ENCODE data around the gene LYL1.

Gene LYL1

DNA sequence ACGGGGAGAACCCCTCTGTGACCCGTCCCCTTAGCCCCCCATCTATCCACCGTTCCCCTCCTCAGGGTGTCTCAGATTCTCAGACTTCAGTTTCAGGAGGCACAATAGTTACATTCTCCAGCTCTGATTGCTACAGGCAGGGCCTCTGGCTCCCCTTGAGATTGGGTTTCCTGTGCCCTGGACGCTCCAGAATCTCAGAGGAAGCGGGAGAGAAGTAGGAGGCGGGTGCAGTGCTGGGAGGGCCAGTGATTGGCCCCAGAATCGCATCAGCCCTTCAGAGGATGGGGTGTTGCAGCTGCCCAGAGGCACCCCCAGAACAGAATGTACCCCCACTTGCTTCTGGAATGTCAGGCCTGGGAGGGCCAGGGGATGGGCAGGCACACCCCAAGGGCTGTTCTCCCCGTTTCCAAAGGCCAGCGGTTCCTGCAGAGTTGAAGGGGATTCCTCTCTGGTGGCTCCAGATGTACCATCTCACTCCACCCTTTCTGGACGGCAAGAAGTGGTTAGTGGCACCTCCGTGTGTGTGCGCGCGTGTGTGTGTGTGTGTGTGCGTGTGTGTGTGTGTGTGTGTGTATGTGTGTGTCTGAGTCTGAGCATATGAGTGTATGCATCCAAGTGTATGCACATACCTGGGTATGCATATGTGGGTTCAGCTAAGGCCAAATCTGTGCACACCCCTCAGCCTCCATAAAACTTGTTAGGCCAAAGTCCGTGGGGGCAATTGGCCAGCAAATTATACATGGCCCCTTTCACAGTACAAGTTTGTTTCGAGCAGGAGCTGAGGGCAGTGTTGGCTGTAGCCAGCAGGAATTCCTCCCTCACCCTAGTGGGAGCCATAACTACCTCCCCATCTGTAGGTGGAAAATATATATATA lies 35.5 kb downstream of the LYL1 start:
- Histone ChIP-seq H4K20me1 (peaks cover 0 to 81% (median 17%) of the 10 kb centered on the region in 11 experiments; a peak in 12 of 22 replicates), H3K36me3 (no peaks in the 10 kb centered on the region), H3K4me1 (peaks cover 33 to 100% (median 92%) of the 10 kb centered on the region in 10 experiments), H3K9ac (peak overlapping the region in 5 of 11 experiments; percentile 22 to 57 (median 40); a peak in 8 of 22 replicates), H3K4me2 (peak overlapping the region; percentile 40 to 84 (median 70)), H3K4me3 (no peak overlapping the region), H3K27ac (peak overlapping the region in 7 of 11 experiments; percentile 3 to 53 (median 18); a peak in 7 of 22 replicates), H3K9me3 (replicated peaks in 1 of 11) (no peaks in the 10 kb centered on the region), H3K27me3 (no peaks in the 10 kb centered on the region)
- no peak for TF ChIP-seq Cebpa-rat (IDR thresholded peaks at IDR 0.05)

DNA sequence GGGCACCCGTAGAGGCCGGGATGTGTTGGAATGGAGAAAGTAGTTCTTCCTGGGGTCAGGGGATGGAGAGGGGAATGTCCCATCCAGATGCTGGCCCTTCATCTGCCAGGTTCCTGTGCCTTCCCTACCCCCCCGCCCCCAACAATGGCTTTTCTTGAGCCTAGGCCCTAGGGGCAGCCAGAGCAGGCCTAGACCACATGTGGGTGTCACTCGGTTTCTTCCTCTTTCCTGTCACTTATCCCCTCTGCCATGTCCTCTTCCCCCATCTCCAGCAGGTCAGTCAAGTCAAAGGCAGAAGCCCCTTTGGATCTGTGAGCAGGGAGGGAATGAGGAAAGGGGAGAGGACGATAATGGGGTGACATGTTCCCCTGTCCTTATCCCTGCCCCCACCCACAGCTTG lies 36.4 kb downstream of the LYL1 start:
- peaks cover 38 to 99% (median 91%) of the 10 kb centered on the region in 10 experiments for H3K4me1 ChIP-seq
- TF ChIP-seq Cebpa-rat (IDR thresholded peaks at IDR 0.05), result no peak
- H4K20me1 ChIP-seq, result peaks cover 0 to 81% (median 23%) of the 10 kb centered on the region in 11 experiments; a peak in 12 of 22 replicates

DNA sequence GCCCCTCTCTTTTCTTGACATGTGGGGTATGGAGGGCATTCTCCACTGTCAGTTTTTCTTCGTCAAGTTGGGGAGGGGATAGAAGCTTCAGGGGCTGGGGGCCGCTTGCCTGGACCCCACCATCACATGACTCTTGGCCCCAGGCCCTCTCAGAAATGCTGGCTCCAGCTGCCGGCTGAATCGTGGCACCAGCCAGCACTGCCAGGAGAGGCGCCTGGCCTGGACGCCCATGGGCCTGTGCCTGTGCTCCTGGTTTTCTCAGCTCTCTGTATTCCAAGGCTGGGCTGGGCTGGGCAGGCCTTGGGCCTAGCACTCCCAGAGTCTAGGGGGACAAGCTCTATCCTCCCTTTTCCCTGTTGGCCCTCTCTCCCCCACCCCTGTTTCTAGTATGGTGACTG lies 38.6 kb downstream of the LYL1 start:
- Histone ChIP-seq H3K27me3 (no peaks in the 10 kb centered on the region), H4K20me1 (peaks cover 0 to 80% (median 22%) of the 10 kb centered on the region in 11 experiments; a peak in 13 of 22 replicates), H3K4me1 (peaks cover 42 to 97% (median 88%) of the 10 kb centered on the region in 10 experiments), H3K27ac (no peak overlapping the region), H3K4me2 (peak overlapping the region in 3 of 11 experiments; percentile 7 to 92 (median 83); a peak in 2 of 22 replicates), H3K9me3 (replicated peaks in 1 of 11) (no peaks in the 10 kb centered on the region), H3K36me3 (no peaks in the 10 kb centered on the region), H3K9ac (0 out of 22 replicates have a peak overlapping the region, but pooled peaks of 3 of the 11 experiments have one; percentile 2 to 24 (median 9)), H3K4me3 (no peak overlapping the region)
- no peak for TF ChIP-seq Cebpa-rat (IDR thresholded peaks at IDR 0.05)

More for the DNA sequence above, 36.4 kb downstream of the LYL1 start:
- peak overlapping the region in 5 of 11 experiments; percentile 37 to 57 (median 46); a peak in 10 of 22 replicates for H3K9ac ChIP-seq
- no peaks in the 10 kb centered on the region for H3K9me3 ChIP-seq (replicated peaks in 1 of 11)
- no peaks in the 10 kb centered on the region for H3K36me3 ChIP-seq
- no peak overlapping the region for H3K4me3 ChIP-seq
- no peaks in the 10 kb centered on the region for H3K27me3 ChIP-seq
- peak overlapping the region in 7 of 11 experiments; percentile 29 to 53 (median 46); a peak in 13 of 22 replicates for H3K27ac ChIP-seq
- H3K4me2 ChIP-seq, result peak overlapping the region; percentile 40 to 74 (median 70)

DNA sequence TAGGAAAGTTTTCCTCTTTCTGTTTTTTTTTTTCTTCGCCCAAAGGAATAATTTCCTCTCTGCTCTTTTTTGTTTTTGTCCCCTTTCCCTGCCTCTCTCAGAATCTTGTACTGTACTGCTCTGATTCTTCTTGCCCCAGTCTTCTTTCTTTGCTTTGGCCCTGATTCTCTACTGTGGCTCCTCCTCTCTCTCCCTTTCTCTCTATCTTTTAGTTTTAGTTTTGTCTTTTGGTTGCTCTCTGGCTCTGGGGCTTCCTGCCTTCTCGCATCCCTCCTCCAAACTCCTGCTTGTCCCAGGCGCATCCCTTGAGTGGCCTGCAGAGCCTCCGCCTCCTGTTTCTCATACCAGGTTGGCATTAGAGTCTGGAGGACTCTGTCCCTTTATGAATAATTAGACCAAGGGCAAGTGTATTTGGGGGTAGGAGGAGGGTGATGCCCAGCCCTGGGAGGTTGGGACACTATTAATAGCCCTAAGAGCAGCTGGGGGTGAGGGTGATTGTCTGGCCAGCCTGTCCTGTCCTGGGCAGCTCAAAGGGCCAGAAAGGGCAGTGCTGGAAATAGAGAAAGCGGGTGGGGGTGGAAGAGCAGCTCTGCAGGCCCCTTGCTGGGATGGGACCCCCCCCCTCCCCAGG lies 39.1 kb downstream of the LYL1 start:
- no peak overlapping the region for H3K4me3 ChIP-seq
- H3K4me1 ChIP-seq, result peaks cover 42 to 93% (median 83%) of the 10 kb centered on the region in 10 experiments
- H3K36me3 ChIP-seq, result no peaks in the 10 kb centered on the region
- H3K27ac ChIP-seq, result 0 out of 22 replicates have a peak overlapping the region, but pooled peaks of 1 of the 11 experiments have one; percentile 28
- H3K9me3 ChIP-seq (replicated peaks in 1 of 11), result no peaks in the 10 kb centered on the region
- peaks cover 0 to 80% (median 27%) of the 10 kb centered on the region in 11 experiments; a peak in 13 of 22 replicates for H4K20me1 ChIP-seq
- TF ChIP-seq Cebpa-rat (IDR thresholded peaks at IDR 0.05), result no peak
- no peaks in the 10 kb centered on the region for H3K27me3 ChIP-seq
- H3K9ac ChIP-seq, result peak overlapping the region in 6 of 11 experiments; percentile 9 to 63 (median 36); a peak in 6 of 22 replicates
- peak overlapping the region in 10 of 11 experiments; percentile 3 to 98 (median 88); a peak in 16 of 22 replicates for H3K4me2 ChIP-seq

DNA sequence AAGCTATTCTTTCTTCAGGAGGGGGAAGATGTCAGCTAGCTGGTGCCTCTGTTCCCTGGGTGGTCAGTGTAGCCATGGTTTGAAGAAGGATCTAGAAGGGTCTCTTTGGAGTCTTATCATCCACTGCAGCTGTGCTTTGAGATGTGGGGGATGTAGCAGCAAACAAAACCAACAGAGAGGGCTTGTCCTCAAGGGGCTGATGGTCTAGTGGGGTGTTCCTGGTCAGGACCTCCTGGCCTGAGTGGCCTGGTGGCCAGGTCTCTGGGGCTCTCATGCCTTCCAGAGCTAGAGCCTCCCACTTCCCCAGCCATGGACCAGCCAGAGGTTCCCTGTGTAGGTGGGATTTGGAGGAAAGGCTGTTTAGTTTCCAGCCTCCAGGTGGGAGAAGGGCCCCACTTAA lies 40.3 kb downstream of the LYL1 start:
- Histone ChIP-seq H4K20me1 (peaks cover 0 to 86% (median 30%) of the 10 kb centered on the region in 11 experiments; a peak in 13 of 22 replicates), H3K27me3 (no peaks in the 10 kb centered on the region), H3K9me3 (replicated peaks in 1 of 11) (no peaks in the 10 kb centered on the region), H3K9ac (peak overlapping the region in 7 of 11 experiments; percentile 9 to 70 (median 44); a peak in 6 of 22 replicates), H3K27ac (no peak overlapping the region), H3K36me3 (no peaks in the 10 kb centered on the region), H3K4me1 (peaks cover 42 to 86% (median 72%) of the 10 kb centered on the region in 10 experiments), H3K4me3 (no peak overlapping the region), H3K4me2 (peak overlapping the region in 9 of 11 experiments; percentile 21 to 98 (median 92); a peak in 16 of 22 replicates)
- TF ChIP-seq Cebpa-rat (IDR thresholded peaks at IDR 0.05), result no peak

DNA sequence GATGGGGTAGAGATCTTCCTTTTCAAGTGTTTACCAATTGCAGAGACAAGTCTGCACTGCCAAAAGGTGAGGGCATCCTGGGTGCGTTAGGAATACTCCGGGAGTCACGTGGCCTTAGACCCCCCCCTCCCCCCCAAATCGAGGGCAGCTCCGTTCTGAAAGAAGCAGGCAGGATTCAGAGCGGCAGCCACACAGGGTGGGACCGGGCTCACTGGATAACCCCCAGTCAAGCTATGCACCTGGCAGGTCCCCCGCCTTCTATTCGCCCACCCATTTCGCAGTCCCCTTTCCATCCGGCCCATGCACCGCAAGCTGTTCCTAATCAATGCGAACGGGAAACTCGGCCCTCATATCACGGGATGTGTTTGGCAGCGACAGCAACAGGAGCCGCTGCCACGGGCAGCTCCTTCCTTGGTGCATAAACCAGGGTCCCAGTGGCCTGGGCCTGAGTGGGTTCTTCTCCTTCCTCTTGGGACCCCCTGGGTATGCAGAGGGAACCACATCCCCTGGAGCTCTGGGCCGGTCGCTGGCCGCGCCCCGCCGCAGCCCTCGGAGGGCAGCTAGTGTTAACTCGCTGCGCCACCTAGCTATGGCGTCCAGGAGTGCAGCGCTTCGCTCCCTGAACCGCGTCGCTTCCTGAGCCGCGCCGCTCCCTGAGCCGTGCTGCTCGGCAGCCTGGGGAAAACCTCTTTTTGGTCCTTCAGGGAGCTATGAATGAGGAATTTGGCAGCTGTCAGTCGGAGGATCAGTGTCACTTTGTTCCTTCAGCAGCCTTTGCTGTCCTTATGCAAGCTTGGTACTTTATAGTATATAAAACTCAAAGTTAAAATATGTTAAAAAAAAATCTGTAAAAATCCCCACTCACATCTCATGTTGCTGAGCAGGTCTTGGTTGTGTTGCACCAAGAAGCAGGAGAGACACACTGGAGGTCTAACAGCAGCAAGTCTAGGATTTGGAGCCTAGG lies 41.4 kb downstream of the LYL1 start:
- peaks cover 33 to 83% (median 65%) of the 10 kb centered on the region in 10 experiments for H3K4me1 ChIP-seq
- H3K36me3 ChIP-seq, result no peaks in the 10 kb centered on the region
- peak overlapping the region; percentile 83 to 99 (median 94) for H3K4me2 ChIP-seq
- H3K27me3 ChIP-seq, result no peaks in the 10 kb centered on the region
- no peak for TF ChIP-seq Cebpa-rat (IDR thresholded peaks at IDR 0.05)
- peak overlapping the region in 9 of 11 experiments; percentile 31 to 59 (median 48); a peak in 15 of 22 replicates for H3K27ac ChIP-seq
- H3K9me3 ChIP-seq (replicated peaks in 1 of 11), result no peaks in the 10 kb centered on the region
- peaks cover 0 to 86% (median 40%) of the 10 kb centered on the region in 11 experiments; a peak in 13 of 22 replicates for H4K20me1 ChIP-seq
- H3K4me3 ChIP-seq, result peak overlapping the region; percentile 46 to 71 (median 58)
- H3K9ac ChIP-seq, result peak overlapping the region; percentile 55 to 71 (median 69); a peak in 21 of 22 replicates

DNA sequence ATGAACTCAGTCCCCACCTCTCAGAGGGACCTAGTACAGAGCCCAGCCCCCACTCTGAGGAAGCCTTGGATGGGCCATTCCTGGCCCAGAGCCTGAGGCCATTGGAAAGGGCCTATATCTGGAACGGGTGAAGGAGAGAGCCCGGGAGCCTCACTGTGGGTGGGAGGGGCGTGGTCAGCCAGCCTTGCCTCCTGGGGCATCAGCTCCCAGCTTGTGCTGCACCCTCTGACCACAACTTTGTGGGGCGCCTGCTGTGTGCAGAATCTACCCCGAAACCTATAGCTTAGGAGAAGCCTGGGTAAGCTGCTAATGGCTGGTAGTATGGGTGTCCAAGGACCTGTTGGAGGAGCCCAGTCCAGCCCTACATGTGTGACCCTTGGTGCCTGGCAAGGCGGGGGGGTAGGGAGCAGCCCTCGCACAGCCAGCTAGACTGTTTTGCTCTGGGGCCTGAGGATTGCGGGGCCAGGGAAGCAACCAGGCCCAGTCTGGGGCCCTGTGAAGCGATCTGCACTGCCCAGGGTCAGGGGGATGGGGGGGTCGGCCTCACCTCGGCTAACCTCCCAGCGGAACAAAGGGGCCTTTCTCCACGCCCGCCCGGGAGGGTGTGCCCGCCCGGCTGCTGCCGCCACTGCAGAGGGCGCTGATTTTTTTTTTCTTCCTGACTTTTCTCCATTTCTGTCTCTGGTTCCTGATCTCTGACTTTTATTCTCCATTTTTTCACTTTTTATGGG lies 42.3 kb downstream of the LYL1 start:
- Histone ChIP-seq H3K27me3 (no peaks in the 10 kb centered on the region), H3K9me3 (replicated peaks in 1 of 11) (no peaks in the 10 kb centered on the region), H3K27ac (peak overlapping the region in 9 of 11 experiments; percentile 14 to 59 (median 48); a peak in 15 of 22 replicates), H3K4me1 (peaks cover 25 to 83% (median 65%) of the 10 kb centered on the region in 10 experiments), H3K4me2 (peak overlapping the region; percentile 83 to 99 (median 94)), H4K20me1 (peaks cover 0 to 92% (median 48%) of the 10 kb centered on the region in 11 experiments; a peak in 13 of 22 replicates), H3K36me3 (no peaks in the 10 kb centered on the region), H3K4me3 (peak overlapping the region; percentile 46 to 71 (median 58); a peak in 19 of 20 replicates), H3K9ac (peak overlapping the region; percentile 55 to 71 (median 69); a peak in 21 of 22 replicates)
- no peak for TF ChIP-seq Cebpa-rat (IDR thresholded peaks at IDR 0.05)
